Kidney epithelial cell (primary cell): Measurements from ENCODE around the gene VPS37C. TPM values are rescaled to one million over a fixed set of nuclear protein-coding genes. Genes with fewer than 3 reads are reported as not detected.

Source experiments
- DNase-seq: peaks from one replicate; pipeline ENCODE4 v3.0.0-alpha.2; 2010; ENCODE audit warnings: low read depth
- H3K27me3 ChIP-seq: 2 replicates; pipeline ENCODE4 v1.6.0; 2011; ENCODE audit warnings: low read length; ENCODE audit not compliant: control insufficient read depth, insufficient read depth
- H3K36me3 ChIP-seq: 2 replicates; pipeline ENCODE4 v1.5.1; 2011; ENCODE audit warnings: low read length; ENCODE audit not compliant: control insufficient read depth, insufficient read depth
- H3K4me3 ChIP-seq: 2 replicates; pipeline ENCODE4 v1.5.1; 2011; ENCODE audit warnings: low read depth, mild to moderate bottlenecking, control low read depth, low read length
- total RNA-seq: library from RNA; depleted of rRNA; stranded (reverse); fragments of >200 nt; gene quantifications from 2 replicates; pipeline ENCODE4 v1.2.3, GENCODE V29; 2015
- TF ChIP-seq, protein P1 (sequence below): IDR thresholded peaks from 2 replicates; pipeline ENCODE4 v1.5.1; 2011; ENCODE audit warnings: mild to moderate bottlenecking, moderate library complexity, low read length, control low read depth, inconsistent platforms; ENCODE audit not compliant: insufficient read depth, poor library complexity, severe bottlenecking

The VPS37C gene
- total RNA-seq, 1 donor from 2014 or later, result 24.4 TPM

GRCh38 chr11:61142424-61142823 is 18.8 kb downstream of the VPS37C start:
- Histone ChIP-seq H3K4me3 (no peak overlapping the region), H3K36me3 (no peaks in the 10 kb centered on the region), H3K27me3 (no peaks in the 10 kb centered on the region)
- TF ChIP-seq, protein P1, sequence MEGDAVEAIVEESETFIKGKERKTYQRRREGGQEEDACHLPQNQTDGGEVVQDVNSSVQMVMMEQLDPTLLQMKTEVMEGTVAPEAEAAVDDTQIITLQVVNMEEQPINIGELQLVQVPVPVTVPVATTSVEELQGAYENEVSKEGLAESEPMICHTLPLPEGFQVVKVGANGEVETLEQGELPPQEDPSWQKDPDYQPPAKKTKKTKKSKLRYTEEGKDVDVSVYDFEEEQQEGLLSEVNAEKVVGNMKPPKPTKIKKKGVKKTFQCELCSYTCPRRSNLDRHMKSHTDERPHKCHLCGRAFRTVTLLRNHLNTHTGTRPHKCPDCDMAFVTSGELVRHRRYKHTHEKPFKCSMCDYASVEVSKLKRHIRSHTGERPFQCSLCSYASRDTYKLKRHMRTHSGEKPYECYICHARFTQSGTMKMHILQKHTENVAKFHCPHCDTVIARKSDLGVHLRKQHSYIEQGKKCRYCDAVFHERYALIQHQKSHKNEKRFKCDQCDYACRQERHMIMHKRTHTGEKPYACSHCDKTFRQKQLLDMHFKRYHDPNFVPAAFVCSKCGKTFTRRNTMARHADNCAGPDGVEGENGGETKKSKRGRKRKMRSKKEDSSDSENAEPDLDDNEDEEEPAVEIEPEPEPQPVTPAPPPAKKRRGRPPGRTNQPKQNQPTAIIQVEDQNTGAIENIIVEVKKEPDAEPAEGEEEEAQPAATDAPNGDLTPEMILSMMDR, result no peak
- no peak for DNase-seq

DNA sequence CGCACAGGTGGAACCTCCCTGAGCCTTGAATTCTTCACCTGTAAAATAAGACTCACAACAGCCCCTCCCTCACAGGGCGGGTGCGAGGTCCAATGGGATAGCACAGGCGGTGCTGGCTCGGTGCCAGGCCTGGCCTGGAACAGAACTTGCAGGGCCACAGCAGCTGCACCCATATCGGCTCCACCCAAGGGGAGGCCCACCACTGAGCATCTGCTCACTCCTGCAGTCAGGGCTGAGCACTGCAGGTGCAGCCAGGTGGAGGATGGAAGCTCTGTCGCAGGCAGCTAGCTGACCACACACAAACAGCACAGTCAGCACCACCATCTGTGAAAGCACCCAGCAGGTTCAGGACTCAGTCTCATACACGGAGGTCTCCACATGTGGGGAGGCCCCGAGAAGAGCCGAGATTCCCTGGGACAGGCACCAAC is 19.6 kb downstream of the VPS37C start:
- Histone ChIP-seq H3K4me3 (no peak overlapping the region), H3K27me3 (no peaks in the 10 kb centered on the region), H3K36me3 (no peaks in the 10 kb centered on the region)
- TF ChIP-seq, protein P1, result no peak
- no peak for DNase-seq

DNA sequence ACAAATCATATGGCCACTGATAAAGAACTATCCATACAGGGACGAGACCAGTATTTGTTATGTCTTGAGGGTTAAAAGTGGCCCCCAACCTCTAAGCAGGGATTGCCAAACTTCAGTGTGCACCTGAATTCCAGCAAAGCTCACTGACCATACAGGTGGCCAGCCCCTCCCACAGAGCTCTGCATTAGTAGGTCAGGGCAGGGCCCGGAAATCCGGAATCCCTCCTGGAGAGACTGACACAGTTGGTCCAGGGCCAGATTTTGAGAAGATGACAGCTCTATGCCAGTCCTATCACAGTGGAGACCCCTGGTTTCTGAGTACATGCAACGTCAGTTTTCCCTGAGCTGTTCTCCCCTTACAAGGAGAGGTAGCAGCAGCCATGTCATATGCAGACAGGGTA is 20.8 kb downstream of the VPS37C start:
- no peaks in the 10 kb centered on the region for H3K27me3 ChIP-seq
- H3K4me3 ChIP-seq, result no peak overlapping the region
- no peak for DNase-seq
- TF ChIP-seq, protein P1, result no peak
- H3K36me3 ChIP-seq, result no peaks in the 10 kb centered on the region

DNA sequence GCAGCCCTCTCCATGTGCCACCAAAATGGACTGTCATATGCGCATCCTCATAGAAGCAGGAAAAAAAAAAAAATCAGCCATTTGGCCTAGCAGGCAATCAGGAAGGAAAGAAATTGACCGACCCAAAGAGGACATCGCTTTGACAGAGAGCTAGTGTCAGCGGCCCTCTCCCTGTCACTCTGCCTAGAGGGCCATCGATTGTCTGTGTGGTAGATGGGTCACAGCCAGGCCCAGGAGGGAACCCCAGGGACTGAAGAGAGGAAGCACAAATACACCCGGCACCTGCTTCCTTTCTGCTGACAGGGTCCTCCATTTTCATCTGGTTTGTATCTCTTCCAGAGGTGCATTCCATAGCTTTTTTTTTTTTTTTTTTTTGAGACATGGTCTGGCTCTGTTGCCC is 21.8 kb downstream of the VPS37C start:
- no peaks in the 10 kb centered on the region for H3K36me3 ChIP-seq
- H3K4me3 ChIP-seq, result no peak overlapping the region
- no peaks in the 10 kb centered on the region for H3K27me3 ChIP-seq
- TF ChIP-seq, protein P1, result no peak
- no peak for DNase-seq

DNA sequence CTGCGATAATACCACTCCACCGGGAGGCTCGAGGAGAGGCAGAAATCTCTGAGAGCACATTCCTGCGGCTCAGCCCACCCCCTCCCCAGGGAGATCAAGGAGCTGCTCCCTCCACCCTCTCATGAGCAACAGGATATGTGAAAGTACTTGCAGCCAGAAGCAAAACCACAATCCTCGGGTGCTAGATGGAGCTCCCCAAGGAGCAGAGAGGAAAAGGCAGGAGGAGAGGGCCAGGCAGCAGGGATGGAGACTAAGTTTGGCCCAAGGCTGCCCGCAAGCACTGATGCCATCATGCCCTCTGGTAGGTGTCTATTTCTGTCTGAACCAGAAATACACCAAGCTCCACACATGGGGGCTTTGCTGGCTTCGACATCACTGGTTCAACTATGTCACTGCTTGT is 22.3 kb downstream of the VPS37C start:
- Histone ChIP-seq H3K4me3 (no peak overlapping the region), H3K27me3 (no peaks in the 10 kb centered on the region), H3K36me3 (no peaks in the 10 kb centered on the region)
- no peak for DNase-seq
- TF ChIP-seq, protein P1, result no peak

DNA sequence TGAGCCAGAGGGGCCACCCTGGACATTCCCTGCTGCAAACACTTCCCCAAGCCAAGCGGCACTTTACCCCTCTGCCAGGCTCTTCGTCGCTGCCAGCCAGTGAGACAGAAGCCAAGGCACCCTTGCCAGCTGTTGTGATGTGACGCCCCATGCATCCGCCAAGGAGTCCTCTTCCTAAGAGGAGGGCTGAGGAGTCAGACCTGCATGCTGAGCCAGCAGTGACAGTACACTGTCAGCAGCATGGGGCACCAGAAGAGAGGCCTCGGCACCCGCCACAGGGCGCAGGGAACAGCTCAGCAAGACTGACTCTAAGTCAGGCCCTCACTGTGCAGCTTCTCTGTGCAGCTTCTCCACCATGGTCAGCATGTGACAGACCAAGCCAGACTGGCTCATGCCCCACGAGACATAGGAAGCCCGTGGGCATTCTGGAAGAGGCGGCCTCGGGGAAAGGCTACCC is 26.4 kb downstream of the VPS37C start:
- TF ChIP-seq, protein P1, result no peak
- no peaks in the 10 kb centered on the region for H3K27me3 ChIP-seq
- no peaks in the 10 kb centered on the region for H3K36me3 ChIP-seq
- no peak for DNase-seq
- no peak overlapping the region for H3K4me3 ChIP-seq
